DMS79 (cell line): ENCODE results near the gene MRPL45.

Experiments
- DNase-seq: peaks from one replicate; lab custom pipeline; 2025; lab: John Stamatoyannopoulos, UW

Gene MRPL45

DNA sequence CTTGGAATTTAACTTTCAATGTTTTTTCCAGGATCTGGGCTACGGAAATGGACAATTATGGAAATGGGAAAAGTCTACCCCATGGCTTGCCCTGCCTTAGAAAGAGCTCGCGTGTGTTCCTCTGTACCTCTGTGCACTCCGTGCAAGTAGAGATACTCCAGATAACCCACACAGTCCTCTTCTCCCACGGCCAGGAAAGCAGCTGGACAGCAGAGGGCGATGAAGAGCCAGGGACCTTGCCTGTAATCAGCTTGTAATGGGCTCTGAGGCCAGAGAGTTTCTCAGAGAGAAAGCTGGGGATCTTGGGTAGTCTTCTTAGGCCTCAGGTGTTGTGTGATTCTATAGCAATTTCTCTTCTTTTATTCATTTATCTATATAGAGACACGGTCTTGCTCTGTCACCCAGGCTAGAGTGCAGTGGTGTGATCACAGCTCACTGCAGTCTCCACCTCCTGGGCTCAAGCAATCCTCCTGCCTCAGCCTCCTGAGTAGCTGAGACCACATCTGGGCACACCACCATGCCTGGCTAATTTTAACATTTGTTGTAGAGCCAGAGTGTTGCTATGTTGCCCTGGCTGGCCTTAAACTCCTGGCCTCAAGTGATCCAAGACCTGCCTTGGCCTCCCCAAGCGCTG lies 52.2 kb downstream of the MRPL45 start:
- peak; percentile 67 for DNase-seq

DNA sequence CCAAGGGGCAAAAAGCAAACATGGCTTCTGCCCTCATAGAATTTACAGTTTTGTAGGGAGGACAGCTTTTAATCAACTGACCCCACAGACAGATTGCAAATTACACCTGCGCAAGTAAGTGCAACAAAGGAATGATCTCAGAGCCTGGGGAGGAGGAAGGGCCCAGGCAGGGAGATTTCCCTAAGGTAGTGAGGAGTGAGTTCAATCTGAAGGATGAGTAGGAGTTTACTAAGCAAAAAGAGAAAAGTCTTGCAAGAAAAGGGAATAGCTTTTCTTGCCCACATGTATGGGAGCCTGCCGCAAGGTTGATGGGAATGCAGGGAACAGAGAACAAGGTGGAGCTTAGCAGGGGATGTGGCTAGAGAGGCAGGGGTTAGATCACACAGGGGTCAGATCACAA lies 53.1 kb downstream of the MRPL45 start:
- DNase-seq = no peak

DNA sequence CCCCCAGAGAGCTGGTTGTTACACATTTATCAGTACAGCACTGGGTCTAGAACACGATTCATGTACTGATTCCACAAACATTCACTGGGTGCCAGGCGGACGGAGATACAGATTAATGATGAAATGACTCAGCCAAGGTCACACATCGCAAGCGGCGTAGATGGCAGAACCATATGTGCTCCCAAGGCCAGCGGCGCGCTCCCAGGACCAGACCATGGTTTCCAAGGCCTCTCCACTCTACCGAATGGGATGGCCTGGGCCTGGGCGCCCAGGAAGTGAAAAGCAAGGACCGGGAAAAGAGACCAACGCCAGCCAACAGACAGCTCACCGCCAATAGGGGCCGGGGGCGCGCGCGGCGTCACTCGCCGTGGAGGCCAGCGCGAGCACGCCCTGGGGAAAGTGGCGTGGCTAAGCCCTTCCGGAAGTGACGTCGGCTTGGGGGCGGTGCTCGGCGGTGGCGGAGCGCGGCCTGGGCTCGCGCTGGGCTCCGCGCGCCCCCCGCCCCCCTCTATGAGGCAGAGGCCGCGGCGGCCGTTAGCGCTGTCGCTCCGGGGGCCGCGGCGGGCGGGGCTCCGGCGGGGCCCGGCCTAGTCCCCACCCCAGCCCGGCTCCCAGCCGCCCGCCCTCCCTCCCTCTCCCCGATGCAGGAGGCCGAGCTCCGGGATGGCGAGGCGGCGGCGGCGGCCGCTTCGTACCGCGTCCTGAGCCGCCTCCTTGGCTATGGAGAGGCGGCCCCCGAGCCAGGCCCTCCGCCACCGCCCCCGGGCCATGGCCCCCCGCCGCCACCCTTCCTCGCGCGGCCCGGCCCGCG lies 54.6 kb downstream of the MRPL45 start, which contains the start of gene SOCS7:
Gene SOCS7, plus strand, starts transcription at position 433 of the 811 bp plus-strand sequence. Its CDS starts 209 bp downstream, at position 642.
- peak; percentile 80 for DNase-seq

DNA sequence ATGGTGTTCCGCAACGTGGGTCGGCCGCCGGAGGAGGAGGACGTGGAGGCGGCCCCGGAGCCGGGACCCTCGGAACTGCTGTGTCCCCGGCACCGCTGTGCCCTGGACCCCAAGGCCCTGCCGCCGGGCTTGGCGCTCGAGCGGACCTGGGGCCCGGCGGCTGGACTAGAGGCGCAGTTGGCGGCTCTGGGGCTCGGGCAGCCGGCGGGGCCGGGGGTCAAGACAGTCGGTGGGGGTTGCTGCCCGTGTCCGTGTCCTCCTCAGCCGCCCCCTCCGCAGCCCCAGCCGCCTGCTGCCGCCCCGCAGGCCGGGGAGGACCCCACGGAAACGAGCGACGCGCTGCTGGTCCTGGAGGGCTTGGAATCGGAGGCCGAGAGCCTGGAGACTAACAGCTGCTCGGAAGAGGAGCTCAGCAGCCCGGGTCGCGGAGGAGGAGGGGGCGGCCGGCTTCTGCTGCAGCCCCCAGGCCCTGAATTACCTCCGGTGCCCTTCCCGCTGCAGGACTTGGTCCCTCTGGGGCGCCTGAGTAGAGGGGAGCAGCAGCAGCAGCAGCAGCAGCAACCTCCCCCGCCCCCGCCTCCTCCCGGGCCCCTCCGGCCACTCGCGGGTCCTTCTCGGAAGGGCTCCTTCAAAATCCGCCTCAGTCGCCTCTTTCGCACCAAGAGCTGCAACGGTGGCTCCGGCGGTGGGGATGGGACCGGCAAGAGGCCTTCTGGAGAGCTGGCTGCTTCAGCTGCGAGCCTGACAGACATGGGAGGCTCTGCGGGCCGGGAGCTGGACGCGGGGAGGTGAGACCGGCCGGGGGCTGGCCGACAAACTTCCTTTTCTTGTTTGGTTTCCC lies 55.5 kb downstream of the MRPL45 start:
- DNase-seq = no peak

DNA sequence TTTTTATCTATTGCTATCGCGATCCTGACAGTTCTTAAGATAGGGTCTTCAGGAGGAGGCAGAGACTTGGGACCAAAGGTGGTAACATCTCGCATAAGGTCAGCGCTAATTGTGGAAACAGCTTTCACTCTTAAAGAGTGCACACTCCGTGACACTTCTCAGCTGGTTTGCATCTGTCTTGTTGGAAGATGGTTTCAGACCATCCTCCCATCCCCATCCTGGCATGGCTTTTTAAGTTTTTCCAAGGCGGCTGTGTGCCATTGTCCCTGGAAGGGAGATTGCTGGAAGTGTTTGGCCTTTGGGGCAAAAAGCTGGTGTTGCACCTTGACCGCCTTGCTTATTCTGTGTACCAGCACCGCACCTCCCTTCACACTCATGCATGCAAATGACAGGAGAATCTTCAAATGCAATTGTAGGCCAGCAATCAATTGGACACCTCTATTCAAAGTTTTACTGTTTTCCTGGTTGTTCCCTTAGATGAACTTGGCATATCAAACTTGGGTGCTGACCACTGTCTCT lies 56.2 kb downstream of the MRPL45 start:
- DNase-seq = no peak

DNA sequence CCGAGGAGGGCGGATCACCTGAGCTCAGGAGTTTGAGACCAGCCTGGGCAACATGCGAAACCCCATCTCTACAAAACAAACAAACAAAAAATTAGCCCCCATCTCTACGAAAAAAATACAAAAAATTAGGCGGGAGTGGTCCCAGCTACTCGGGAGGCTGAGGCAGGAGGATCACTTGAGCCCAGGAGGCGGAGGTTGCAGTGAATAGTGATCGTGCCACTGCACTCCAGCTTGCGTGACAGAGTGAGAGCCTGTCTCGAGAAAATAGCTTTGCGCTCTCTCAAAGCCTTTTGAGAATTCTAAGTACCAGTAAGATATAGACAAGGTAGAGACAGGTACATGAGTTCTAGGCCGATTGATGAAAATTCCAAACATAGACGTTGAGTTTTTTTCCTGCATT lies 56.7 kb downstream of the MRPL45 start:
- no peak for DNase-seq

DNA sequence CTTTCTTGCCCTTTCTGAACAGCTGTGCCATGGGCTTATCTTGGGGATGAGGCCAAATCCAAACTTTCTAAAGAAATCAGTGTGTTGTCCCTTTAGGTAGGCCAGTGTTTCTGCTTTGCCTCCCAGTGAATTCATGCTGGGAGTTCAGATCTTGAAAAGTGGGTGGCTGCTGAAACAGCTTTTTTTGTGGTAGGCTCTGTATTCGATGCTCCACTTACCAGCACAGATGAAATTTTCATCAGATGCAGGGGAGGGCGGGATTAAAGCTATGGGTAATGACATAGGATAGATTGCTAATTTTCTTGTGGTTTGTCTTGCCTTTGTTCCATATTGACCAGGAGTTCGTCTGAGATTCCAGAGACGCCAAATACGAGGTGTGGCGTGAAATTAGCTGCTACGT lies 57.5 kb downstream of the MRPL45 start:
- DNase-seq = no peak

DNA sequence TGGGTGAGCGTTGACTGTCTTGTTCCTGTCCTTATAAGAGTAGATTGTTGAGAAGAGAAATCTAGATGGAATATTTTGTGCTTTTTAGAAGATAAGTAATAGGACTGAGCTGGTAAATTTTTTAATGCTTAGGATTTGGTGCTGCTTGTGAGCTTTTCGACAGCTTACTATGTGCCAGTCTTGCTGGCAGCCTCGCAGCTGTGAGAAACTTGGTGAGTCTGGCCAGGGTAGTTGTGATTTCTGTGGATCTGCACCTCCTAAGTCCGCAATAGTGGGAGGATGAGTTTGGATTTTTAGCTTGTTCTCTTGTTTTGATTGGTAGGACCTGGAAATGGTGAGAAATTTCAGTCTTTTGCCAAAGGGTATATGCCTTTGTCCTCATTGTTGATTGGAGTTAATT lies 58.3 kb downstream of the MRPL45 start:
- no peak for DNase-seq

DNA sequence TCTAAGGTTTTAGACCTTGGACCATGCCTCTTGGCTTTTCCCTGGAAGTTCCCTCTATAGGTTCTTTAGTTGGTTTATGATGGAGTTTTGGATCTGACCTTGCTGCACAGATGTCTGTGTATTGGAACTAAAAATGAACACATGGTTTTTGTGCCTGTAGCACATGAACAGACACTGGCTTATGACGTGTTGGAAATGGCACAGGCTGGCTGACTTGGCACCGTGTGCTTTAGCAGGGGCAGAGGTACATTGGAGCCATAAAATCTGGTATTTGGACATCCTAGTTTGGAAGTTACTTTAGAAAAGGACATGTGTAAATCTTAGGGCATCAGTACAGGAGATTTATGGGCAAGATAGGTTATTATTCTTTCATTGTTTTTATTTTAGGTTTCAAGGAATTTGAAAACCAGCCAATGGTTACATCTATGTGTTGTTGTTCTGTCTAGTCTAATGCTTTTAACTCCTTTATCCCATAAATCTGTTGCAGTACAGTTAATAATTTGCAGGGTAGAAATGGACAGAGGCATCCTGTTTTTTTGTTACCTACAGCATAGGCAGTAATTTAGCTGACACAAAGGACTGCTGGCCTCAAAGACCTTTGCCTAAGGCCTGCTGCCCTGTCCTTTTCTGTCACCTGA lies 60.6 kb downstream of the MRPL45 start:
- DNase-seq = no peak

DNA sequence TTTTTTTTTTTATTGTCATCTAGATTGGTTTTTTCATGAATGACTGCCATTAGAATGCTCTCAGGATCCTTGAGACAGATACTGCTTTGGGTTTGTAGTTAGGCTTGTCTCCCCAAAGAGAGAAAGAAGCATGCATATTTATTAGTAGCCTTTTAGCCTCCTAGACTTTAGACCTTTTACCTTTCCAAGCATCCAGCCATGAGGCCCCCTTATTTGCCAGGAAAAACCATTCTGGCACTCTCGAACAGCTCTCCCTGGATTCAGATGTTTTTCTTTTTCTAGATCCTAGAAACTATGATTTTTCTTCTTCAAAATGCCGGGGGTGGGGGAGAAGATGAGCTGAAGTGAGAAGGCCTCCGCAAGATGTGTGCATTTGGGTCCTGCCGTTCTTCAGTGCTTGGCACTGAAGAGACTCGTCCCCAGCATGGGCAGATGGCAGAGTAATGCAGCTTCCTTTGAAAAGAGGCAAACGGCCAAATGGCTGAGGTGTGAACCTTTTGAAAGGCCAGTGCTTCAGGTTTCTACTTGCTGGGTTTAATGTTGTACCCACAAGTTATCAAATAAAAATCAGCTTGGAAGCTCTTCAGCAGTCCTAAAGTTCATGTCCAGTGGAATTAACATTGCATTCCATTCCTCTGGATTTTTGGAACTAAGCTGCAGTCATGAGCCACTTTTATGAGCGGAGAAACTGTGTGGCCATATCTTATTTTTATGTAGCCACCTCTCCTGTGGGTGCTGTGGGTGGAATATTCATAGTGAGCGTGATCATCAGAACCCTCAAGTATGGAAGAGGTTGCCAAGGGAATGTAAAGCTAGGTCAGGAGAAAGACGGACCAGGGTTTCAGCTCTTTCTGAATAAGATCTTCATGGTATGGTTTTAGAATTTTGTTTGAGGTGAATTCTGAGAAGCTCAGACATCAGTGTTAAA lies 61.9 kb downstream of the MRPL45 start:
- DNase-seq = peak; percentile 6

DNA sequence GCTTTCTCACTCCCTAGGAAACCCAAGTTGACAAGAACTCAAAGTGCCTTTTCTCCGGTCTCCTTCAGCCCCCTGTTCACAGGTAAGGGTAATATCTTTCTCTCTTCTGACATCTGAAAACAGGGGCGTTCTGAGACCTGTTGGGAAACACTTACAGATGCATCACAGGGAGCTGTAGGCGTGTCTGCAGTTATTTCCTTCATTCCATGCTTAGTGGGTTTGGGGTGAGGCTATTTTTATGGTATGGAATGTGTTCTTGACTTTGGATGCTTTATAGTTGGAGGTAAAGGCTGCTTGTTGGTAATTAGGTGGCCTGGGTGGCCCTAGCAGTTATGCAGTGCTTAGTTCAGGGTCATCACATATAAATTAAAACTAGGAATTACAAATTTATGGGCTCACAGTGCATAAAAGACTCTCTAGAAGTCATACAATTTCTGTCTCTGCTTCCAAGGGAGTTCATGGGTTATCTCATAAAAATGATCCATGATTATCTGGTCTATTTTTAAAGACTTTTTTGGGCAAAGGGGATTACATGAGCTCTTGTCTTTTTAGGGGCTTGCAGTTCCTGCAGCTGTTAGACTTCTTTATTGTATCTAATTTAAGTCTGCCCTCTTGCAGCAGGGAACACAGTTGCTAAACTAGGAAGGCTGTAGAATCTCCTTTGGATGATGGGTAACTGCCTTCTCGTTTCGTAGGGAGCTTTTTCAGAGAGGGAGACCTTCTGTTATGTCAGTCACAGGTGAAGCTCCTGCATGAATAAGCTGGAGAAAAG lies 64.9 kb downstream of the MRPL45 start:
- no peak for DNase-seq

DNA sequence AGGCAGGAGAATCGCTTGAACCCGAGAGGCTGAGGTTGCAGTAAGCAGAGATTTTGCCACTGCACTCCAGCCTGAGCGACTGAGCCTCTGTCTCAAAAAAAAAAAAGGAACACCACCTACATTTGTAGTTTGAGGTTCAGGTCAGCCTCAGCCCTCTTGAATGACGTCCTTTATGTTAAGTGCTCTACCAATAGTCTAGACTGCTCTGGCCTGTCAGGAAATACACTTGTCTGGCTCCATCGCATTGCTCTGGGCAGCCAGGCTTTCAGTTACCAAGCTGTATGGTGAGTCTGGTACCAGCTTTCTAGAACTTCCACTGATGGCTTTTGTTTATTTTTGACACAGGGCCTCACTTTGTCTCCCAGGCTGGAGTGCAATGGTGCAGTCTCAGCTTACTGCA lies 66.0 kb downstream of the MRPL45 start:
- no peak for DNase-seq

DNA sequence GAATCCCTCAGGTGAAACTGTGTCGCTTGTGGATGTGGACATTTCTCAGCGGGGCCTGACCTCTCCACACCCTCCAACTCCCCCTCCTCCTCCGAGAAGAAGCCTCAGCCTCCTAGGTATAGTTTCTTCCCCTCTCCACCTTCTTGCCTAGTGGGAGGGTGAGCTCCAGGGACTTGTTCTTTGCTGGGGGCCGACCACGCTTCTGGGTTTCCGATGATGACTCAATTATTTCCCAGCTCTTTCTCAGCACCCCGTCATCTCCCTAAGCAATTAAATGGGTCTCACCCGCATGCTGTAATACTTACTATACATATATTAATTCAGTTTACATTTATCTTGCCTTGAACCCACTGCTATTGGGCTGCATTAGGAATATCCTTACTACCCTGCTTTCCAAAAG lies 67.8 kb downstream of the MRPL45 start:
- DNase-seq = no peak

DNA sequence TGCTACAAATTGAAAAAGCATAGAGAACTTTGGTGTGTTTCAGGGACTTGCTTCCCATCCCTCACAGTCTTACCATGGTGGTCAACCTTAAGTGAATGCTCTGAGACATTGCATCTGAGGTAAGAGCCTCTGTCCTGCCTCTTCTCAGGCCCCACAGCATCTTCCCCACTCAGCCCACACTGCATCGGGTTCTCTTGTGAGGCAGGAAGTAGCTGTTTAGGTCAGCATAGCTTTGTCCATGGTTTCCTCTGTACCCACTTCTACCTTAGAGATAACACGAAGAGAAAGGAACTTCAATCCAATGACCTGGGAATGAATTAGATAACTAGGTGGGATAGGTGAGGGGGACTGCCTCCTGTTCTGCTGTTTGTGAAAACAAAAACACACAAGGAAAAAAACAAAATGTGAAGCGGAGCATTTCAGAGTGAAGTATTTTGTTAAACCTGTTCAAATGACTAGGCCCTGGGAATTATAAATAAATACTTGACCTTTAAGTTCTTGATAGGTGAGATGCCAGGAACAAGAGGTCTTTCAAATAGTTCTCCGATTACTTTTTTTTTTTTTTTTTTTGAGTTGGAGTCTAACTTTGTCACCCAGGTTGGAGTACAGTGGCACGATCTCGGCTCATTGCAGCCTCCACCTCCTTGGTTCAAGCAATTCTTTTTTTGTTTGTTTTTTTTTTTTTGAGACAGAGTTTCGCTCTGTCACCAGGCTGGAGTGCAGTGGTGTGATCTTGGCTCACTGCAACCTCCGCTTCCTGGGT lies 72.3 kb downstream of the MRPL45 start:
- no peak for DNase-seq
